IPS-18c (cell line): ENCODE results near the gene CKB.
"Not testable (repeated sequence)": the region's sequence is repeated elsewhere in the genome, so short reads cannot be mapped to it uniquely, and the experiment has no call there.

ENCODE experiments used
- H3K4me3 ChIP-seq: 2 replicates; pipeline ENCODE4 v1.7.0; 2013; ENCODE audit warnings: low read depth, mild to moderate bottlenecking, low read length, moderate library complexity; ENCODE audit not compliant: insufficient read depth
- H3K9me3 ChIP-seq: one replicate; pipeline ENCODE4 v1.6.1; 2013; ENCODE audit warnings: mild to moderate bottlenecking, low read length, moderate library complexity; ENCODE audit not compliant: control insufficient read depth, insufficient read depth

CKB gene

GRCh38 chr14:103532216-103533136, 9.8 kb upstream of the CKB start:
- H3K4me3 ChIP-seq: no peak overlapping the region
- H3K9me3 ChIP-seq: no peaks in the 10 kb centered on the region

DNA sequence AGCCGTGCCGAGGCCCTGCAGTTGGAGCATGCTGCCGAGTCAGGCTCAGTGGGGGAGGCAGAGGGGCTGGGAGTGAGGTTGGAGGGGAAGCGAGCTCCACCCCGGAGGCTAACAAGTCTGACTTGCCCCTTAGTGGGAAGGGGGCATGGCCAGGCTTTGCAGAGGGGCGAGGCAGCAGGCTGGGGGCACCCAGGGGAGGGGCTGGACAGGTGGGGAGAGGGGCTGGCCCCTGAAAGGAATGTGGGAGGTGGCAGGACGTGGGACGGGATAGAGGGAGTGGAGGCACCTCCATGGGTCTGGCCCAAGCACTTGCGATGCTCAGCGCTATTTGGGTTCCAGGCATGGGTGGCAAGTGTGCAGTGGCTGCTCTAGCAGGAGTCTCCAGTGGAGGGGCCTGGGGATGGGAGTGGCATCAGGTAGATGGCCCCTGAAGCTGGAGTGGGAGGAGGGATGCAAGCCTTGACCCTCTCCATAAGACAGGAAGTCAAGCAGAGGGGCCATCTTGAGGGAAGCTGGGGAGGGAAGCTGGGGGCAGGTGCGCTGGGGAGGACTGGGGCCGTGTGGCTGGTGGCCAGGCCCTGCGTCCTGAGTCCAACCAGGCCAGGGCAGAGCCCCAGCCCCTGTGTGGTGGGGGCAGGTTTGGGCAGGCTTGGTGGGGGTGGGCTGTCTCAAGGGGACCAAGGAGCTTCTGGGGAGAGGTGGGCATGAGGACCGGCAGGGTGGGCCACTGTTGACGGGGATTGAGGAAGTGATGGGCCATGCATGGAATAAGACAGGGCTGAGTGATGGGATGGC, 9.0 kb upstream of the CKB start:
- no peaks in the 10 kb centered on the region for H3K9me3 ChIP-seq
- H3K4me3 ChIP-seq: no peak overlapping the region

- no peak overlapping the region for H3K4me3 ChIP-seq
These were observed 8.2 kb upstream of the CKB start for GRCh38 chr14:103530831-103531230.

DNA sequence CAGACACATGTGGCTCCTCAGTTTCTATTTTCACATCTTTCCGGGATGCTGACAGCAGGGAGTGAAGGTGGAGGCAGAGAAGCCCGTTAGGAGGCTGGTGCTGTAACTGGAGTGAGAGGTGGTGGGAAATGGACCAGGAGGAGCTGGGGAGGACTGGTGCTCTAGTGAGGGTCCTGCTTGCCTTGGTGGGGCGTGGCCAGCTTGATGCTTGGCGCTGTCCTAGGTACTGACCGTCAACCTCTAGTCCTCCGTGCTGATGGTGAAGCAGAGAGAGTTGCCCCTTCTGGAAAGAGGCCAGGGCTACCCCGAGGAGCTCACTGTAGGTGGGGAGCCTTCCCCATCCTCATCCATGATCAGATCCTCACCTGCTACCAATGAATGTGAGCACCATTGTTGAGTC, 7.8 kb upstream of the CKB start:
- H3K4me3 ChIP-seq: no peak overlapping the region
- H3K9me3 ChIP-seq: no peaks in the 10 kb centered on the region

More at GRCh38 chr14:103530831-103531230, 8.2 kb upstream of the CKB start:
- no peaks in the 10 kb centered on the region for H3K9me3 ChIP-seq

DNA sequence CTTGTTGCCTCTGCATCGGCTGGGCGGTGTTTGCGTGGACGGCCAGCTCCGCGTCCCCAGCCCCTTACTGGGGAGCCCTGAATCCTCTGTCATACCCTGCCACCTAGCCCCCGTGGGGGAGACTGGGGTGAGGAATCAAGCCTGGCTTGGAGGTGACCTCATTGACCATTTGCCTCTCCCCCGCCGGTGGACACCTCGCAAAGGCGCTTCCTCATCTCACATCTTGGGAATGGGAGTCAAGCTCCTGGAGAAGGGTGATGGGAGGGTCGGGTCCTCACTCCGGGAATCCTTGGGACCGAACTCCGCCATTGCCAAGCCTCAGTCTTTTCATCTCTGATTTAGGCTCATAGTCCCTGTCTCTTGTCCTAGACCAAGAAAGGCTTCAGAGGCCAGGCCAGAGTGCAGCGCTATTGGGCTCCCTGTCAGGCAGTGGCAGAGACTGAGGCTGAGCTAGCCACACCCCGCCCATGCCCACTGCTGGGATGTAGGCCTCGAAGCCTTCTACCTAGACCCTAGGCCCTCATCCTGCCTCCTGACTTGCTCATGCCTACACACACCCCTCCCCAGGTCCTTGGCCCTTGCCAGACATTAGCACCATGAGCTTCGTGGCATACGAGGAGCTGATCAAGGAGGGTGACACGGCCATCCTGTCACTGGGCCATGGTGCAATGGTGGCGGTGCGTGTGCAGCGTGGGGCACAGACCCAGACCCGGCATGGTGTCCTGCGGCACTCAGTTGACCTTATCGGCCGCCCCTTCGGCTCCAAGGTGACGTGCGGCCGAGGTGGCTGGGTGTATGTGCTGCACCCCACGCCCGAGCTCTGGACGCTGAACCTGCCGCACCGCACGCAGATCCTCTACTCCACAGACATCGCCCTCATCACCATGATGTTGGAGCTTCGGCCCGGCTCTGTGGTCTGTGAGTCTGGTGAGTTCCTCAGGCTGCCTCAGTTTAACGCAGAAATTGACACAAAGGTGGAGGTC, 7.0 kb upstream of the CKB start:
- Histone ChIP-seq H3K4me3 (peak overlapping the region; percentile 88), H3K9me3 (no peaks in the 10 kb centered on the region)

GRCh38 chr14:103528587-103529382, 6.2 kb upstream of the CKB start, which contains the start of gene TRMT61A:
Gene TRMT61A (plus strand): TSS chr14:103529196. CDS start chr14:103529979, 783 bp downstream.
- Histone ChIP-seq H3K4me3 (peak within 1 kb of the TSS; percentile 88), H3K9me3 (no peaks in the 10 kb centered on the region)

- Histone ChIP-seq H3K9me3 (no peaks in the 10 kb centered on the region), H3K4me3 (peak overlapping the region; percentile 70; the same call in 1 of the 2 replicates)
These were observed 5.5 kb upstream of the CKB start for GRCh38 chr14:103528146-103528586.

DNA sequence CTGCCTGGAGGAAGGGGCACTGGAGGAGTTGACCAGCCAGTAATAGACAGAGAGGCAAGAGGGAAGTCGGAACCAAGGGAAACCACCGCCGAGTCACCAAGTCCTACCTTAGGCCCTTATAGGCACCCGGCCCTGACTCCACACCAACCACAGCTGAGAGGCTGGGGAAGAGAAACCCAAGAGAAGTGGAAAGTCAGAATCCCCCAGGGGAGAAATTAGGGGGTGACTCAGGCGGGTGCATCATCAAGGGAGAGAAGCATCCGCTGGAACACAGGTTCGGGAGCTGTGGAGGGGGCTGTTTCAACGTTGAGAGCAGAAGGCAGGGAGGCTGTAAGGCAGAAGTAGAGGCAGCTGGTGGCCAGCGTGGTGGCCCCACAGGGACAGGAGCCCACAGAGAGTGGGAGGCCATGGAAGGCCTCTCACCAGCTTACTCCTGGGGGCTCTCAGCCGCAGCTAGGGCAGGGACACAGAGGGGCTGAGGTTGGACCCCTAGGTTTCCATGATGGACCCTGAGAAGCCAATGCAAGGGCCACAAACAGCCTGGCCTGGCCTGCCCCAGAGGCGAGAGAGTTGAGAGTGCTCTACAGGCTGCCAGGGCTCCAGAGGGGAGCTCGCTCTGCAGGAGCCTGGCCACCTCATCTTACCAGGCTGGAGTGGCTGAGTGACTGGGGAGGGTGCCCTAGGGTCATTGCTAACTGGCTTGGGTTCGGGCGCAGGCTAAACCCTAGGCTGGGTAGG, 4.9 kb upstream of the CKB start:
- no peak overlapping the region for H3K4me3 ChIP-seq
- H3K9me3 ChIP-seq: no peaks in the 10 kb centered on the region

- Histone ChIP-seq H3K4me3 (no peak overlapping the region), H3K9me3 (no peaks in the 10 kb centered on the region)
These were observed 4.3 kb upstream of the CKB start for GRCh38 chr14:103526914-103527248.

GRCh38 chr14:103526247-103526913, 3.8 kb upstream of the CKB start:
- Histone ChIP-seq H3K9me3 (no peaks in the 10 kb centered on the region), H3K4me3 (no peak overlapping the region)

DNA sequence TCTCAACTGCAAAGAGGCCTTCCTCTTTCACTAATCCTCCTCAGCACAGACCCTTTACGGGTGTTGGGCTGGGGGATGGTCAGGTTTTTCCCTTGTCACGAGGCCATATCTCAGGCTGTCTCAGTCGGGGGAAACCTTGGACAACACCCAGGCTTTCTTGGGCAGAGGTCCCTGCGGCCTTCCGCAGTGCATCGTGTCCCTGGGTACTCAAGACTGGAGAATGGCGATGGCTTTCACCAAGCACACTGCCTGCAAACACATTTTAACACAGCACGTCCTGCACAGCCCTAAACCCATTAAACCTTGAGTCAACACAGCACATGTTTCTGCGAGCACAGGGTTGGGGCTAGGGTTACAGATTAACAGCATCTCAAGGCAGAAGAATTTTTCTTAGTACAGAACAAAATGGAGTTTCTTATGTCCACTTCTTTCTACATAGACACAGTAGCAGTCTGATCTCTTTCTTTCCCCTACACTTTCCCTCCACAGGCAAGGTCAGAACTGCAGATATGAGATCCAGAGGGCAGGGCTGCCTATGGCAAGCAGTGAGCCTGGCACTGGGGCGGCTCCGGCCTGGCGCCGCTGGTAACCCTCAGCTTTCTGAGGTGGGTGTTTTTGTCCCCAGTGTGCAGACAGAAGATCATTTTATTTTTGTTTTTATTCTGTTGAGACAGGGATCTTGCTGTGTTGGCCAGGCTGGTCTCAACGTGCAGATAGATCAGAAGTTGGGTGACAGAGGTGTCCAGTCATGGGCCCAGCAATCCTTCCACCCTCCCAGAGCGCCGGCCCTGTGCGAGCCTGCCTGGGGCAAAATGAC, 3.0 kb upstream of the CKB start:
- H3K4me3 ChIP-seq, H3K9me3 ChIP-seq: not testable (repeated sequence)

DNA sequence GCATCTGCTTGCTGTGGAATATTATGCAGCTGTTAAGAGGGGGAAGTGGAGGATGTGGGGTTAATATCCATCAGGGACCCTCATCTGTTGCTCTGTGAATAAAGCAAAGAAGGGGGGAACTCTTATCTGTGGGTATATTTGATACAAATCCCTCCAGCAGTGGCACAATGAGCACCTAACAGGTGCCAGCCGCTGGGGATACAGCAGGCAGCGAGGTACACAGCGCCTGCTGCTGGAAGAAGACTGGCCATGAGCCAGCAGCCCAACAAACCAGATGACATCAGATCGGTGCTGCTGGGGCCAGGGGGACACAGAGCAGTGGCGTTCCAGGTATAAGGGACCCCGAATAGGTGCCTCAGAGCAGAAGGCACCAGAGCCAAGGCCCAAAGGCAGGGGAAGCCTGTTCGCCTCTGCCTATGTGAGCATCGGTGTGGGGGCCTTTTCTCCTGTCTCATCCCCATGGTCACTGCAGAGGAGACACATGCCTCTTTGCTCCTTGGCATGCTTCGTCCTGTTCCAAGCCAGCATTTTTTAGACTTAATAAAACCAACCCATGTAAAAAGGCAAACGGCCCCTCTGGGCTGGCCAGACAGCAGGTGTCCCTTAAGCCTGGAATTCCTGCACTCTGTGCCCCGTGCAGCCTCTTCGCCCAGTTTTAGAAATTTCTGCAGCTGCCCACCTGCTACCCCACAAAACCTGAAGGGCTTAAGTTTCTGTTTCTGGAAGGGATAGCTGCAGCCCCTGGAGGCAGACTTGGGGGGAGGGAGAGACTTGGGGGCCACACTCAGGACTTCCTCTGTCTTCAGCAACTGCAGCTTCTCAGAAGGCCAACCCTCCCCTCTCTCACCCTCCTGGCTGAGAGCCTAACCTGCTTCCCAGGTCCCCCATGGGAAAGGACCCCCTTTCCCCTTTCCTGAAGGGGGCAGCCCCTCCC, 1.6 kb upstream of the CKB start:
- no peak overlapping the region for H3K4me3 ChIP-seq
- peaks cover 2% of the 10 kb centered on the region for H3K9me3 ChIP-seq

- peaks cover 2% of the 10 kb centered on the region for H3K9me3 ChIP-seq
- H3K4me3 ChIP-seq: peak overlapping the region; percentile 60; the same call in 1 of the 2 replicates
These were observed 935 bp upstream of the CKB start for GRCh38 chr14:103523575-103523954.
